ENCODE measurements around the gene CTNNBIP1.

CTNNBIP1 gene

DNA sequence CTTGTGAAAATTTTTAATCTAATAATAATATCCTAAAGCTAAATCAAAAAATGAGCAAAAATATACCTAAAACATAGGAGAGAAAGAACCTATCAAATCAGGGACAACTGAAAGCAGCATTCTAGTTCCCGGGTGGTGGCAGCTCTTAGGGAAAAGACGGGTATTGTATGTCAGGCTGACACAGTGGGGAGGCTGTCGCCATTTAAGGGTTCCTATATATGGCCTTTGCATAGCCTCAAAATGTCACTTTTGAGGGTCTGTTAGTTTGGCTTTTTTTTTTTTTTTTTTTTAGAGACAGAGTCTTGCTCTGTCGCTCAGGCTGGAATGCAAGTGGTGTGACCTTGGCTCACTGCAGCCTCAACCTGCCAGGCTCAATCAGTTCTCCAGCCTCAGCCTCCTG is 92.3 kb downstream of the CTNNBIP1 start:
- no peak for DNase-seq (ENCODE audit: low spot score)

GRCh38 chr1:9816199-9816598 is 93.9 kb downstream of the CTNNBIP1 start:
- ChIA-PET POLR2A (ENCODE audit: low non-redundant PET) (no interaction called here), CTCF (interaction anchor here (0.5 kb wide), 1 partner anchor 20 kb away, joined by 5 read pairs; no protein-coding TSS in a partner anchor)
- peak overlapping the region; percentile 52 for H3K27ac ChIP-seq
- no peak for DNase-seq (ENCODE audit: low spot score)
- no peak for TF ChIP-seq CTCF (conservative IDR thresholded peaks at IDR 0.05; ENCODE audit: low read depth)

More for the DNA sequence above, 92.3 kb downstream of the CTNNBIP1 start:
- no peak for TF ChIP-seq CTCF (conservative IDR thresholded peaks at IDR 0.05; ENCODE audit: low read depth)
- CTCF ChIA-PET, result no interaction called here
- POLR2A ChIA-PET (ENCODE audit: low non-redundant PET), result no interaction called here
- H3K27ac ChIP-seq, result 0 out of 2 replicates have a peak overlapping the region, but pooled peaks have one; percentile 13

DNA sequence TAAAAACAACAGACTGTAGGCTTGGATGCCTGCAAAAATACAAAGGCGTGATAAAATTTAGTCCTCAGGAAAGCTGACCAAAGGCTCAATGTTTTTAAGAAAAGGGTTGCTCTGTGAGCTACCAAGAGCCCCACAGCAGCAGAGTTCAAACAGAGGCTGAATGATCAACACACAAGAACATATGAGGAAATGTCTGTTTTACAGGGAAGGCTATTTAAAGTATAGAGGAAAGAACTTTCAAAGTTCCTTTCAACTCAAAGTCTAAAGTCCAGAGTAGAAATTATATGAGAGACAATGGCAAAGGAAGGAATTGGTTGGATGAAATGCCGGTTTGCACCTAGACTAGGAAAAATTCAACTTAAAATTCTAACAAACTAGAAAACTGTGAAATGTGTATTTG is 94.9 kb downstream of the CTNNBIP1 start:
- peak overlapping the region; percentile 46; the same call in 1 of the 2 replicates for H3K27ac ChIP-seq
- ChIA-PET POLR2A (ENCODE audit: low non-redundant PET) (no interaction called here), CTCF (no interaction called here)

GRCh38 chr1:9814619-9815018 is 95.5 kb downstream of the CTNNBIP1 start:
- no peak overlapping the region for H3K27ac ChIP-seq
- ChIA-PET CTCF (interaction anchor here (0.7 kb wide), 2 partner anchors 522 to 1905 kb away, joined by 4 to 7 read pairs; no protein-coding TSS in a partner anchor), POLR2A (ENCODE audit: low non-redundant PET) (no interaction called here)

More for the DNA sequence above, 94.9 kb downstream of the CTNNBIP1 start:
- no peak for TF ChIP-seq CTCF (conservative IDR thresholded peaks at IDR 0.05; ENCODE audit: low read depth)
- DNase-seq (ENCODE audit: low spot score), result no peak

GRCh38 chr1:9811239-9811966 is 98.7 kb downstream of the CTNNBIP1 start:
- ChIA-PET CTCF (interaction anchor here (0.6 to 1.0 kb wide), 2 partner anchors 27 to 133 kb away, joined by 3 read pairs; no protein-coding TSS in a partner anchor), POLR2A (ENCODE audit: low non-redundant PET) (no interaction called here)
- TF ChIP-seq CTCF (conservative IDR thresholded peaks at IDR 0.05; ENCODE audit: low read depth), result no peak
- no peak for DNase-seq (ENCODE audit: low spot score)
- peak overlapping the region; percentile 42 for H3K27ac ChIP-seq

More at GRCh38 chr1:9814619-9815018, 95.5 kb downstream of the CTNNBIP1 start:
- no peak for DNase-seq (ENCODE audit: low spot score)
- no peak for TF ChIP-seq CTCF (conservative IDR thresholded peaks at IDR 0.05; ENCODE audit: low read depth)

DNA sequence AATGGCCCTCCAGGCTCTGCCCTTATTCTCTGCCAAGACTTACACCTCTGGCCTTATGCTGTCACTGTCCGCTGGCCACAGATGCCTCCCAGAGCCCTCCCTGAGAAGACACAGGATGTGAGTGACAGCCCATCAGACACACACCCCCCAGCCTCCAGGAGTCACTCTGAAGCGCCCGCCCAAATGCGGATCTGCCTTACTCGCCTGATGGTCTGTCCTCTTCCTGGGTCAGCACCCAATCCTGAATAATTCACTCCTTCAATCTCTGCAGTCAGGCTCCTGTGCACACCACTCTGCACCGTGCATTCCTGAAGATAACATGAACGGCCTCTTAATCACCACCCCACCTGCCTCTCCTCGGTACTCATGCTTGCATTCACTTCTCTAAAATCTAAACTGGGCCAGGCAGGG is 101.0 kb downstream of the CTNNBIP1 start:
- TF ChIP-seq CTCF (conservative IDR thresholded peaks at IDR 0.05; ENCODE audit: low read depth), result no peak
- ChIA-PET CTCF (interaction anchor here (0.6 to 1.0 kb wide), 3 partner anchors 15 to 1023 kb away, joined by 3 to 7 read pairs (median 5); no protein-coding TSS in a partner anchor), POLR2A (ENCODE audit: low non-redundant PET) (no interaction called here)
- DNase-seq (ENCODE audit: low spot score), result peak; percentile 52
- H3K27ac ChIP-seq, result peak overlapping the region; percentile 63
